Erythroblast (primary cell): ENCODE data around the gene MYH6.

ENCODE experiments used
- GATA1 ChIP-seq: IDR thresholded peaks from 2 replicates; pipeline ENCODE4 v1.6.1; 2011; ENCODE audit warnings: low read depth, mild to moderate bottlenecking, control low read depth, low read length, moderate library complexity
- POLR2A ChIP-seq: IDR thresholded peaks from 2 replicates; pipeline ENCODE4 v1.6.1; 2011; ENCODE audit warnings: mild to moderate bottlenecking, low read length

DNA sequence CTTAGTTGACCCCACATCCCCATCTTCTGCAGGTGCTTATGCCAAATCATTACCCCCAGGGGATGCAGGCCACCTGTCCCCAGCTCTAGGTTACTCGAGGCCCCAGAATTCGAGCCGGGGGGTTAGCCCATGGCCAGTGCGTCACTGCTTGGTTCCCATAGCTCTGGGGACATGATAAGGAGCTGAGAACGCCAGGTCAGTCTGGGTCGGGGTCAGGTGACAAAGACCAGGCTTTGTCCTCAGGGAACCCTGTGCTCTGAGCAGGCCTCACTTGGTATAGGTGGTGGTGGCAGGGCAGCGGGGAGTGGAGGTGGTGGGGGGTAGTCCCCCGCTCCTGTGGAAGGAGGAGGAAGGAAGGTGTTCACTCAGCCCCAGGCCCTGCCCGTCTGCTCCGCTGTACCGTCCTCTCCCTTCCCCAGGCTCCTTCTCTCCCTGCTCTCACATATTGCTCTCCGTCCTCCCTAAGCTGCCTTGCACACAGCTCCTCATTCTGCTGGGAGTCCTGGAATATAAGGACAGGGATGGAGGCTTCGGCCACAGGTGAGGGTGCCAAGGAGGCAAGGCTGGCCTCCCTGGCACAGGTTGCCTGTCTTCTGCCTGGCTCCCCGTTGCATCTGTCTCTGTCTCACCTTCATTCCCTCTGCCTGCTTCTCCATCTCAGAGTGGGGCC is 2.0 kb upstream of the MYH6 start:
- TF ChIP-seq POLR2A (no peak), GATA1 (no peak)
